Smooth muscle cell (in vitro differentiated cells): ENCODE data around the gene USP4. TPM values are rescaled to one million over a fixed set of nuclear protein-coding genes. Genes with fewer than 3 reads are reported as not detected.
"Not testable (repeated sequence)": the region's sequence is repeated elsewhere in the genome, so short reads cannot be mapped to it uniquely, and the experiment has no call there.

Experiments
- DNase-seq: peaks from one replicate; lab custom pipeline; 2025; ENCODE audit not compliant: unreplicated experiment; lab: John Stamatoyannopoulos, UW
- H2AFZ ChIP-seq: fragments of 200-600 bp; sonication (generic); 2 replicates; pipeline ENCODE4 v1.6.0; 2016; ENCODE audit warnings: antibody characterized with exemption, low read depth, mild to moderate bottlenecking
- H3F3A ChIP-seq: fragments of 200-600 bp; sonication (generic); 2 replicates; pipeline ENCODE4 v1.6.0; 2017; ENCODE audit warnings: antibody characterized with exemption, low read depth
- H3K27ac ChIP-seq: fragments of 200-600 bp; sonication (generic); 2 replicates; pipeline ENCODE4 v1.5.1; 2016; ENCODE audit warnings: low read depth, mild to moderate bottlenecking
- H3K27me3 ChIP-seq: fragments of 200-600 bp; sonication (generic); 2 replicates; pipeline ENCODE4 v1.6.1; 2016; ENCODE audit warnings: low read depth, mild to moderate bottlenecking
- H3K36me3 ChIP-seq: fragments of 200-600 bp; sonication (generic); 2 replicates; pipeline ENCODE4 v1.5.1; 2016; ENCODE audit warnings: low read depth
- H3K4me1 ChIP-seq: fragments of 200-600 bp; sonication (generic); 2 replicates; pipeline ENCODE4 v1.5.1; 2016; ENCODE audit warnings: low read depth
- H3K4me2 ChIP-seq: fragments of 200-600 bp; sonication (generic); 2 replicates; pipeline ENCODE4 v1.6.0; 2016; ENCODE audit warnings: mild to moderate bottlenecking
- H3K4me3 ChIP-seq: fragments of 200-600 bp; sonication (generic); 2 replicates; pipeline ENCODE4 v1.5.1; 2016; ENCODE audit warnings: mild to moderate bottlenecking
- H3K79me2 ChIP-seq: fragments of 200-600 bp; sonication (generic); 2 replicates; pipeline ENCODE4 v1.6.0; 2016; ENCODE audit warnings: low read depth, mild to moderate bottlenecking
- H3K9ac ChIP-seq: fragments of 200-600 bp; sonication (generic); 2 replicates; pipeline ENCODE4 v1.6.0; 2016; ENCODE audit warnings: low read depth
- H3K9me3 ChIP-seq: fragments of 200-600 bp; sonication (generic); replicated peaks from 2 replicates; pipeline ENCODE4 v1.5.1; 2016; ENCODE audit warnings: low read depth
- H4K20me1 ChIP-seq: fragments of 200-600 bp; sonication (generic); 2 replicates; pipeline ENCODE4 v1.6.0; 2016; ENCODE audit warnings: low read depth
- CTCF ChIP-seq: fragments of 200-600 bp; sonication (generic); IDR thresholded peaks from 2 replicates; pipeline ENCODE4 v1.5.1; 2017; ENCODE audit warnings: borderline replicate concordance, mild to moderate bottlenecking, antibody characterized with exemption; ENCODE audit not compliant: insufficient read depth, poor library complexity, severe bottlenecking
- WGBS: methylation state at CpG from one replicate; pipeline ENCODE4 v1.1.7; 2016; ENCODE audit warnings: low lambda C conversion rate; 5-methylcytosine and 5-hydroxymethylcytosine counted together
- microRNA-seq: library from miRNA; unstranded; fragments of <30 nt; microRNA quantifications from one replicate; pipeline ENCODE4, GENCODE V29; 2016; ENCODE audit warnings: borderline number of aligned reads
- polyA plus RNA-seq: library from polyadenylated mRNA; unstranded; fragments of >200 nt; fragmentation: Nextera tagmentation; extraction: Ambion mirVana; gene quantifications from 2 replicates; pipeline ENCODE4 v1.2.1, GENCODE V29; 2016
- small RNA-seq: library from RNA; depleted of rRNA; stranded (forward); fragments of <200 nt; gene quantifications from one replicate; pipeline ENCODE3, GENCODE V24; 2014
- total RNA-seq: library from RNA; depleted of rRNA; stranded (reverse); fragments of >200 nt; gene quantifications from 2 replicates; pipeline ENCODE4 v1.2.3, GENCODE V29; 2014

The USP4 gene
- total and polyA plus RNA-seq, 2 experiments from 2014 or later = 25.6 to 28.3 TPM

- Histone ChIP-seq H3K9me3 (peaks cover 5% of the 10 kb centered on the region), H3K9ac (no peak overlapping the region), H3K4me1 (no peaks in the 10 kb centered on the region), H3K4me2 (no peak overlapping the region), H3K79me2 (no peaks in the 10 kb centered on the region), H4K20me1 (no peaks in the 10 kb centered on the region), H3K36me3 (no peaks in the 10 kb centered on the region), H2AFZ (no peak overlapping the region), H3K27ac (no peak overlapping the region), H3K27me3 (no peaks in the 10 kb centered on the region), H3F3A (peaks cover 8% of the 10 kb centered on the region), H3K4me3 (no peak overlapping the region)
- WGBS = 96% methylated on average over 3 of the region's 3 CpGs
- no peak for TF ChIP-seq CTCF
- DNase-seq = no peak
These were observed 102.5 kb downstream of the USP4 start for GRCh38 chr3:49237344-49237743.

- TF ChIP-seq CTCF = no peak
- Histone ChIP-seq H3F3A (peaks cover 8% of the 10 kb centered on the region), H3K4me3 (no peak overlapping the region), H3K4me1 (no peaks in the 10 kb centered on the region), H3K79me2 (no peaks in the 10 kb centered on the region), H3K4me2 (no peak overlapping the region), H3K9me3 (peaks cover 5% of the 10 kb centered on the region), H3K36me3 (no peaks in the 10 kb centered on the region), H3K27ac (no peak overlapping the region), H3K27me3 (no peaks in the 10 kb centered on the region), H4K20me1 (no peaks in the 10 kb centered on the region), H3K9ac (no peak overlapping the region), H2AFZ (no peak overlapping the region)
- DNase-seq = no peak
These were observed 103.6 kb downstream of the USP4 start for GRCh38 chr3:49236226-49236625.

- not testable (repeated sequence) for H2AFZ ChIP-seq, H3K79me2 ChIP-seq, DNase-seq, H3K27ac ChIP-seq, H4K20me1 ChIP-seq, H3K36me3 ChIP-seq, H3K27me3 ChIP-seq, H3K4me2 ChIP-seq, H3K9me3 ChIP-seq, H3K4me1 ChIP-seq, H3F3A ChIP-seq, H3K4me3 ChIP-seq, H3K9ac ChIP-seq
- WGBS = 90% methylated on average over 5 of the region's 5 CpGs
These were observed 111.0 kb downstream of the USP4 start for GRCh38 chr3:49228817-49229216.

Small RNAs within 50 kb of the gene (microRNA-seq; reads per million reads assigned to microRNA genes)
- gene MIR4271 = not detected

Small RNAs within 50 kb of the gene (small RNA-seq; reads per million reads assigned to genes)
- not detected for gene AC121247.2
- not detected for gene MIR4271
- not detected for gene RF00019

Other genes with a start within 250 kb of the USP4 start
- 62.0 and 76.4 TPM in 2 replicates for gene QRICH1, start 246.0 kb downstream of the USP4 start, total RNA-seq
- gene QRICH1, start 246.0 kb downstream of the USP4 start, polyA plus RNA-seq = 38.2 and 48.8 TPM in 2 replicates
- gene QARS1, start 235.3 kb downstream of the USP4 start, total RNA-seq = 135 and 150 TPM in 2 replicates
- 107 and 114 TPM in 2 replicates for gene QARS1, start 235.3 kb downstream of the USP4 start, polyA plus RNA-seq
- 21.1 and 42.3 TPM in 2 replicates for gene USP19, start 219.2 kb downstream of the USP4 start, total RNA-seq
- 20.6 and 22.1 TPM in 2 replicates for gene USP19, start 219.2 kb downstream of the USP4 start, polyA plus RNA-seq
- gene LAMB2, start 207.0 kb downstream of the USP4 start, total RNA-seq = 354 and 503 TPM in 2 replicates
- 456 and 471 TPM in 2 replicates for gene LAMB2, start 207.0 kb downstream of the USP4 start, polyA plus RNA-seq
- 19.6 and 33.8 TPM in 2 replicates for gene CCDC71, start 173.7 kb downstream of the USP4 start, total RNA-seq
- gene CCDC71, start 173.7 kb downstream of the USP4 start, polyA plus RNA-seq = 0.59 and 0.80 TPM in 2 replicates
- gene KLHDC8B, start 168.5 kb downstream of the USP4 start, total RNA-seq = 20.8 and 22.5 TPM in 2 replicates
- gene KLHDC8B, start 168.5 kb downstream of the USP4 start, polyA plus RNA-seq = 42.1 and 51.9 TPM in 2 replicates
- gene C3orf62, start 62.8 kb downstream of the USP4 start, total RNA-seq = 1.6 and 5.5 TPM in 2 replicates
- 1.6 and 3.4 TPM in 2 replicates for gene C3orf62, start 62.8 kb downstream of the USP4 start, polyA plus RNA-seq
- gene GPX1, start 18.3 kb upstream of the USP4 start, total RNA-seq = 148 and 173 TPM in 2 replicates
- gene GPX1, start 18.3 kb upstream of the USP4 start, polyA plus RNA-seq = 247 and 301 TPM in 2 replicates
- gene RHOA, start 71.9 kb upstream of the USP4 start, total RNA-seq = 530 and 556 TPM in 2 replicates
- gene RHOA, start 71.9 kb upstream of the USP4 start, polyA plus RNA-seq = 440 and 447 TPM in 2 replicates
- 4.3 and 11.0 TPM in 2 replicates for gene TCTA, start 72.4 kb upstream of the USP4 start, total RNA-seq
- gene TCTA, start 72.4 kb upstream of the USP4 start, polyA plus RNA-seq = 12.8 and 13.6 TPM in 2 replicates
- 10.9 and 16.1 TPM in 2 replicates for gene AMT, start 82.4 kb upstream of the USP4 start, total RNA-seq
- gene AMT, start 82.4 kb upstream of the USP4 start, polyA plus RNA-seq = 19.3 and 21.6 TPM in 2 replicates
- gene NICN1, start 89.3 kb upstream of the USP4 start, total RNA-seq = 3.9 TPM in 2 replicates
- gene NICN1, start 89.3 kb upstream of the USP4 start, polyA plus RNA-seq = 4.5 and 4.6 TPM in 2 replicates
- 61.6 and 65.2 TPM in 2 replicates for gene DAG1, start 130.2 kb upstream of the USP4 start, total RNA-seq
- 32.1 and 53.0 TPM in 2 replicates for gene DAG1, start 130.2 kb upstream of the USP4 start, polyA plus RNA-seq
- under 0.01 and 0.22 TPM in 2 replicates for gene BSN, start 214.4 kb upstream of the USP4 start, total RNA-seq
- gene BSN, start 214.4 kb upstream of the USP4 start, polyA plus RNA-seq = 0.07 and 0.50 TPM in 2 replicates